ENCODE results near the gene MGST3.

- TF ChIP-seq POLR2A (IDR thresholded peaks at IDR 0.05), result no peak
- TF ChIP-seq, protein P1, sequence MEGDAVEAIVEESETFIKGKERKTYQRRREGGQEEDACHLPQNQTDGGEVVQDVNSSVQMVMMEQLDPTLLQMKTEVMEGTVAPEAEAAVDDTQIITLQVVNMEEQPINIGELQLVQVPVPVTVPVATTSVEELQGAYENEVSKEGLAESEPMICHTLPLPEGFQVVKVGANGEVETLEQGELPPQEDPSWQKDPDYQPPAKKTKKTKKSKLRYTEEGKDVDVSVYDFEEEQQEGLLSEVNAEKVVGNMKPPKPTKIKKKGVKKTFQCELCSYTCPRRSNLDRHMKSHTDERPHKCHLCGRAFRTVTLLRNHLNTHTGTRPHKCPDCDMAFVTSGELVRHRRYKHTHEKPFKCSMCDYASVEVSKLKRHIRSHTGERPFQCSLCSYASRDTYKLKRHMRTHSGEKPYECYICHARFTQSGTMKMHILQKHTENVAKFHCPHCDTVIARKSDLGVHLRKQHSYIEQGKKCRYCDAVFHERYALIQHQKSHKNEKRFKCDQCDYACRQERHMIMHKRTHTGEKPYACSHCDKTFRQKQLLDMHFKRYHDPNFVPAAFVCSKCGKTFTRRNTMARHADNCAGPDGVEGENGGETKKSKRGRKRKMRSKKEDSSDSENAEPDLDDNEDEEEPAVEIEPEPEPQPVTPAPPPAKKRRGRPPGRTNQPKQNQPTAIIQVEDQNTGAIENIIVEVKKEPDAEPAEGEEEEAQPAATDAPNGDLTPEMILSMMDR (IDR thresholded peaks at IDR 0.05), result no peak
- no peak for TF ChIP-seq EP300 (IDR thresholded peaks at IDR 0.05)
- TF ChIP-seq POLR2AphosphoS5 (IDR thresholded peaks at IDR 0.05), result no peak
Observed at GRCh38 chr1:165661703-165662102, 30.7 kb downstream of the MGST3 start.

Measured in suprapubic skin (tissue), 4 donors.